ENCODE results near the gene UNC13B. TPM values are rescaled to one million over a fixed set of nuclear protein-coding genes. Genes with fewer than 3 reads are reported as not detected.

UNC13B gene
- total and polyA plus RNA-seq, 2 experiments from 2014 or later: 7.1 to 24.3 TPM

DNA sequence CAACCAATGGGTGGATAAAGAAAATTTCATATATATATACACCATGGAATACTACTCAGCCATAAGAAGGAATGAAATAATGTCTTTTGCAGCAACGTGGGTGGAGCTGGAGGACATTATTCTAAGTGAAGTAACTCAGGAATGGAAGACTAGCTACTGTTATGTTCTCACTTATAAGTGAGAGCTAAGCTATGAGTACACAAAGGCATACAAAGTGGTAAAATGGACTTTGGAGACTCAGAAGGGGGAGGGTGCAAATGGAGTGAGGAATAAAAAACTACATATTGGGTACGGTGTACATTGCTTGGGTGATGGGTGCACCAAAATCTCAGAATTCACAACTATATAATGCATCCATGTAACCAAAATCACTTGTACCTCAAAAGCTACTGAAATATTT is 260.9 kb downstream of the UNC13B start:
- no peak overlapping the region for H3K4me3 ChIP-seq
- H3K36me3 ChIP-seq (replicated peaks; ENCODE audit: insufficient read depth, low read depth): no peaks in the 10 kb centered on the region
- H3K4me1 ChIP-seq (ENCODE audit: insufficient read depth): peaks cover 4% of the 10 kb centered on the region
- H3K4me2 ChIP-seq: no peak overlapping the region
- DNase-seq (ENCODE audit: low spot score): no peak
- H2AFZ ChIP-seq: no peak overlapping the region
- no peak for TF ChIP-seq EZH2phosphoT487 (IDR thresholded peaks at IDR 0.05; ENCODE audit: low read depth, severe bottlenecking, unreplicated experiment)
- TF ChIP-seq, protein P1, sequence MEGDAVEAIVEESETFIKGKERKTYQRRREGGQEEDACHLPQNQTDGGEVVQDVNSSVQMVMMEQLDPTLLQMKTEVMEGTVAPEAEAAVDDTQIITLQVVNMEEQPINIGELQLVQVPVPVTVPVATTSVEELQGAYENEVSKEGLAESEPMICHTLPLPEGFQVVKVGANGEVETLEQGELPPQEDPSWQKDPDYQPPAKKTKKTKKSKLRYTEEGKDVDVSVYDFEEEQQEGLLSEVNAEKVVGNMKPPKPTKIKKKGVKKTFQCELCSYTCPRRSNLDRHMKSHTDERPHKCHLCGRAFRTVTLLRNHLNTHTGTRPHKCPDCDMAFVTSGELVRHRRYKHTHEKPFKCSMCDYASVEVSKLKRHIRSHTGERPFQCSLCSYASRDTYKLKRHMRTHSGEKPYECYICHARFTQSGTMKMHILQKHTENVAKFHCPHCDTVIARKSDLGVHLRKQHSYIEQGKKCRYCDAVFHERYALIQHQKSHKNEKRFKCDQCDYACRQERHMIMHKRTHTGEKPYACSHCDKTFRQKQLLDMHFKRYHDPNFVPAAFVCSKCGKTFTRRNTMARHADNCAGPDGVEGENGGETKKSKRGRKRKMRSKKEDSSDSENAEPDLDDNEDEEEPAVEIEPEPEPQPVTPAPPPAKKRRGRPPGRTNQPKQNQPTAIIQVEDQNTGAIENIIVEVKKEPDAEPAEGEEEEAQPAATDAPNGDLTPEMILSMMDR (IDR thresholded peaks at IDR 0.05; ENCODE audit: poor library complexity): no peak
- TF ChIP-seq EZH2 (IDR thresholded peaks at IDR 0.05; ENCODE audit: borderline replicate concordance): no peak
- no peaks in the 10 kb centered on the region for H3K79me2 ChIP-seq
- no peaks in the 10 kb centered on the region for H3K9me2 ChIP-seq (replicated peaks; ENCODE audit: insufficient read depth)
- no peaks in the 10 kb centered on the region for H4K20me1 ChIP-seq (ENCODE audit: insufficient read depth, poor library complexity, severe bottlenecking)
- no peak overlapping the region for H3K27ac ChIP-seq
- WGBS (ENCODE audit: low lambda C conversion rate, missing lambda C conversion rate): 82% methylated on average over 2 of the region's 2 CpGs
- no peaks in the 10 kb centered on the region for H3K9me3 ChIP-seq (ENCODE audit: low read depth)
- no peaks in the 10 kb centered on the region for H3K27me3 ChIP-seq

DNA sequence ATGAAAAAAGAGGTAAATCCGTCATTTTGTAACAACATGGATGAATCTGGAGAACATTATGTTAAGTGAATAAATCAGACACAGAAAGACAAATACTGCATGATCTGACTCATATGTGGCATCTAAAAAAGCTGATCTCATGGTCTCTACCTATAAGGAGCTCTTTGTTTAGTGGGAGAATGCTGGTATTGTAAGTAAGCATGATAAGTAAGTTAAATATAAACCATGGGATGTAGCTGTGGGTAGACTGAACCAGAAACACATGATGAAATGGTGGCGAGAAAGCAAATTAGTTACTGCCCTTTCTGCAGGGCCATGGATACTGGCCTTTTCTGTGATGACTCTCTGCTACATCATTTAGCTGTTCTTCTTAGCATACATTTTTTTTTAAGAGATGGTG is 261.7 kb downstream of the UNC13B start:
- Histone ChIP-seq H3K9me3 (ENCODE audit: low read depth) (no peaks in the 10 kb centered on the region), H3K27me3 (no peaks in the 10 kb centered on the region), H3K4me3 (no peak overlapping the region), H3K79me2 (no peaks in the 10 kb centered on the region), H3K9me2 (replicated peaks; ENCODE audit: insufficient read depth) (no peaks in the 10 kb centered on the region), H3K36me3 (replicated peaks; ENCODE audit: insufficient read depth, low read depth) (no peaks in the 10 kb centered on the region), H3K4me2 (peak overlapping the region; percentile 31), H4K20me1 (ENCODE audit: insufficient read depth, poor library complexity, severe bottlenecking) (no peaks in the 10 kb centered on the region), H3K4me1 (ENCODE audit: insufficient read depth) (peaks cover 4% of the 10 kb centered on the region), H2AFZ (no peak overlapping the region), H3K27ac (peak overlapping the region; percentile 79)
- no peak for DNase-seq (ENCODE audit: low spot score)
- TF ChIP-seq, protein P1 (IDR thresholded peaks at IDR 0.05; ENCODE audit: poor library complexity): no peak
- TF ChIP-seq EZH2phosphoT487 (IDR thresholded peaks at IDR 0.05; ENCODE audit: low read depth, severe bottlenecking, unreplicated experiment) (no peak), EZH2 (IDR thresholded peaks at IDR 0.05; ENCODE audit: borderline replicate concordance) (no peak)
- WGBS (ENCODE audit: low lambda C conversion rate, missing lambda C conversion rate): 71% methylated on average over 2 of the region's 2 CpGs

DNA sequence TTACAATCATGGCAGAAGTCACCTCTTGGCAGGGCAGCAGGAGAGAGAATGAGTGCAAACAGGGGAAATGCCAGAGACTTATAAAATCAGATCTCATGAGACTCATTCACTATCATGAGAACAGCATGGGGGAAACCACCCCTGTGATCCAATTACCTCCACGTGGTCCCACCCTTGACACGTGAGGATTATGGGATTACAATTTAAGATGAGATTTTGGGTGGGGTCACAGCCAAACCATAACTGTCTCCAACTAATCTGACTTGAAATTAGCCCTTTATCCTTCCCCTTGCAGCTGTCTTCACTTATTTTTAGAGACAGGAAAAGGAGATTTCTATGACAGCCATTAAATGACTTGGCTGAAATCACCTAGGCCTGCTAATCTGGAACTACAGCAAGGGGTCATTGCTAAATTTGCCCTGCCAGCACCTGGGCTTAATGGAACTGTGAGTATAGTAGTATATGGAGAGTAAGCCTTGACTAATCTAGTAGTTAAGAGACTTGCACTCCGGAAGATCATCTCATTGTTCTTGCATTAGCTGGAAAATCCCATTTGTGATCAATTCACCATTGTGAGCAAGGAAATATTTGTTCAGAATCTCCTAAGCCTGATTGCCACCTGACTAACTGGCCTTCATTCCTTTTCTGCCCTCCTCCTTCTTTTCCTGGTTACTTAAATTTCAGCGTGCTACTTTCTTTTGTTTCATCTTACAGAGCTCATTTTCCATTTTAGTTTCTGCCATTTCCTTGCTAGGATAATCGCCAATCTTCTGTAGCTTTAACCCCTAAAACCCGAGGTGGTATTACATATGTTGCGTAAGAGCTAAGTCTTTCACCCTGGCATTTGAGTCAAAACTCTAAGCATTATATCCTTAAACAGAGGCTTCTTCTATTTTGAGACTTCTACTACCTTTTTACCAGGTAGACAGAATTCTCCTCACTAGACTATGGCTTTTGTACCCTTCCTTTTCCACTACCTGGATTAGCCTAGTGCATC is 262.8 kb downstream of the UNC13B start:
- no peaks in the 10 kb centered on the region for H3K9me2 ChIP-seq (replicated peaks; ENCODE audit: insufficient read depth)
- no peaks in the 10 kb centered on the region for H3K27me3 ChIP-seq
- peak overlapping the region; percentile 79 for H3K27ac ChIP-seq
- no peak for TF ChIP-seq EZH2phosphoT487 (IDR thresholded peaks at IDR 0.05; ENCODE audit: low read depth, severe bottlenecking, unreplicated experiment)
- no peak for TF ChIP-seq EZH2 (IDR thresholded peaks at IDR 0.05; ENCODE audit: borderline replicate concordance)
- TF ChIP-seq, protein P1 (IDR thresholded peaks at IDR 0.05; ENCODE audit: poor library complexity): no peak
- peaks cover 4% of the 10 kb centered on the region for H3K4me1 ChIP-seq (ENCODE audit: insufficient read depth)
- no peak overlapping the region for H3K4me3 ChIP-seq
- H2AFZ ChIP-seq: no peak overlapping the region
- H3K79me2 ChIP-seq: no peaks in the 10 kb centered on the region
- 76% methylated on average over 7 of the region's 7 CpGs for WGBS (ENCODE audit: low lambda C conversion rate, missing lambda C conversion rate)
- no peaks in the 10 kb centered on the region for H3K36me3 ChIP-seq (replicated peaks; ENCODE audit: insufficient read depth, low read depth)
- H3K9me3 ChIP-seq (ENCODE audit: low read depth): no peaks in the 10 kb centered on the region
- no peaks in the 10 kb centered on the region for H4K20me1 ChIP-seq (ENCODE audit: insufficient read depth, poor library complexity, severe bottlenecking)
- DNase-seq (ENCODE audit: low spot score): no peak
- no peak overlapping the region for H3K4me2 ChIP-seq
